HL-60 (cell line): ENCODE measurements around the gene MAGOHB.

Experiments used
- CTCF ChIP-seq: IDR thresholded peaks from one replicate; pipeline ENCODE4 v1.5.1; 2011; ENCODE audit warnings: low read length, control low read depth, inconsistent platforms; ENCODE audit not compliant: insufficient read depth
- GABPA ChIP-seq: IDR thresholded peaks from 2 replicates; pipeline ENCODE4 v1.6.1; 2012; ENCODE audit warnings: low read depth
- POLR2AphosphoS5 ChIP-seq: IDR thresholded peaks from 2 replicates; pipeline ENCODE4 v1.6.1; 2012; ENCODE audit warnings: low read depth
- REST ChIP-seq: IDR thresholded peaks from 2 replicates; pipeline ENCODE4 v1.6.1; 2012; ENCODE audit warnings: low read depth; ENCODE audit not compliant: insufficient replicate concordance

GRCh38 chr12:10617863-10618262 is 4.5 kb upstream of the MAGOHB start:
- TF ChIP-seq CTCF, result no peak
- no peak for TF ChIP-seq GABPA
- TF ChIP-seq POLR2AphosphoS5, result no peak
- TF ChIP-seq REST, result no peak
